H9 (cell line): Measurements from ENCODE around the gene ZNF526. TPM values are rescaled to one million over a fixed set of nuclear protein-coding genes. Genes with fewer than 3 reads are reported as not detected.

Source experiments
- DNase-seq: peaks from one replicate; pipeline ENCODE4 v3.0.0-alpha.2; 2017
- H2AFZ ChIP-seq: one replicate; pipeline ENCODE4 v1.6.1; 2013; ENCODE audit warnings: mild to moderate bottlenecking, low read length, control low read depth, moderate library complexity
- H2AK5ac ChIP-seq: 2 replicates; pipeline ENCODE4 v1.6.1; 2013; ENCODE audit warnings: low read length, control low read depth, mixed read lengths; ENCODE audit not compliant: insufficient read length
- H2BK120ac ChIP-seq: one replicate; pipeline ENCODE4 v1.6.1; 2013; ENCODE audit warnings: low read depth, mild to moderate bottlenecking, low read length, control low read depth, inconsistent platforms; ENCODE audit not compliant: poor library complexity, severe bottlenecking
- H2BK12ac ChIP-seq: 2 replicates; pipeline ENCODE4 v1.6.1; 2013; ENCODE audit warnings: low read length, control low read depth, mixed read lengths, low read depth; ENCODE audit not compliant: insufficient read length
- H2BK15ac ChIP-seq: 2 replicates; pipeline ENCODE4 v1.6.1; 2013; ENCODE audit warnings: low read depth, low read length, control low read depth
- H2BK20ac ChIP-seq: one replicate; pipeline ENCODE4 v1.6.1; 2013; ENCODE audit warnings: low read depth, mild to moderate bottlenecking, low read length, control low read depth, inconsistent platforms; ENCODE audit not compliant: poor library complexity, severe bottlenecking
- H2BK5ac ChIP-seq: 2 replicates; pipeline ENCODE4 v1.6.1; 2013; ENCODE audit warnings: low read length, control low read depth, mixed read lengths; ENCODE audit not compliant: insufficient read length
- H3K14ac ChIP-seq: 2 replicates; pipeline ENCODE4 v1.6.1; 2013; ENCODE audit warnings: low read length, control low read depth; ENCODE audit not compliant: insufficient read depth
- H3K18ac ChIP-seq: 2 replicates; pipeline ENCODE4 v1.6.1; 2013; ENCODE audit warnings: low read depth, mild to moderate bottlenecking, mixed read lengths, low read length, control low read depth; ENCODE audit not compliant: insufficient read length
- H3K23ac ChIP-seq: 2 replicates; pipeline ENCODE4 v1.6.1; 2013; ENCODE audit warnings: low read length, control low read depth, mixed read lengths, low read depth; ENCODE audit not compliant: insufficient read length
- H3K23me2 ChIP-seq: 2 replicates; pipeline ENCODE4 v1.6.1; 2013; ENCODE audit warnings: low read depth, mild to moderate bottlenecking, mixed read lengths, low read length, control low read depth; ENCODE audit not compliant: insufficient read length, poor library complexity, severe bottlenecking
- H3K27ac ChIP-seq: 2 replicates; pipeline ENCODE4 v1.5.1; 2013; ENCODE audit warnings: low read length, control low read depth, mixed read lengths, low read depth; ENCODE audit not compliant: insufficient read length
- H3K27me3 ChIP-seq: 2 replicates; pipeline ENCODE4 v1.6.1; 2013; ENCODE audit warnings: low read length, control low read depth, inconsistent platforms; ENCODE audit not compliant: insufficient read depth
- H3K4ac ChIP-seq: 2 replicates; pipeline ENCODE4 v1.6.1; 2013; ENCODE audit warnings: low read depth, mild to moderate bottlenecking, control low read depth, inconsistent platforms, low read length, moderate library complexity
- H3K4me1 ChIP-seq: 2 replicates; pipeline ENCODE4 v1.6.1; 2013; ENCODE audit warnings: low read length, control low read depth, inconsistent platforms; ENCODE audit not compliant: insufficient read depth
- H3K4me2 ChIP-seq: 2 replicates; pipeline ENCODE4 v1.6.1; 2013; ENCODE audit warnings: low read length, control low read depth, mixed read lengths; ENCODE audit not compliant: insufficient read length, insufficient read depth
- H3K56ac ChIP-seq: 2 replicates; pipeline ENCODE4 v1.6.1; 2013; ENCODE audit warnings: low read depth, mild to moderate bottlenecking, mixed read lengths, low read length, control low read depth; ENCODE audit not compliant: insufficient read length
- H3K79me1 ChIP-seq: 2 replicates; pipeline ENCODE4 v1.6.1; 2013; ENCODE audit warnings: low read depth, mild to moderate bottlenecking, moderate library complexity, low read length, control low read depth, inconsistent platforms; ENCODE audit not compliant: insufficient read depth, poor library complexity, severe bottlenecking
- H3K79me2 ChIP-seq: 2 replicates; pipeline ENCODE4 v1.6.1; 2013; ENCODE audit warnings: low read length, control low read depth, inconsistent platforms; ENCODE audit not compliant: insufficient read depth
- H3K9ac ChIP-seq: 2 replicates; pipeline ENCODE4 v1.6.1; 2013; ENCODE audit warnings: low read length, control low read depth, mixed read lengths; ENCODE audit not compliant: insufficient read length; ENCODE audit errors: extremely low read depth
- H3K9me3 ChIP-seq: one replicate; pipeline ENCODE4 v1.6.1; 2013; ENCODE audit warnings: low read depth, low read length, inconsistent platforms; ENCODE audit not compliant: control insufficient read depth
- H3T11ph ChIP-seq: one replicate; pipeline ENCODE4 v1.6.1; 2013; ENCODE audit warnings: mild to moderate bottlenecking, low read length, control low read depth, inconsistent platforms
- H4K20me1 ChIP-seq: one replicate; pipeline ENCODE4 v1.6.1; 2013; ENCODE audit not compliant: control insufficient read depth, insufficient read length, insufficient read depth
- H4K5ac ChIP-seq: 2 replicates; pipeline ENCODE4 v1.6.1; 2013; ENCODE audit warnings: low read depth, mild to moderate bottlenecking, mixed read lengths, low read length, control low read depth; ENCODE audit not compliant: insufficient read length
- H4K8ac ChIP-seq: replicated peaks from 2 replicates; pipeline ENCODE4 v1.6.1; 2013; ENCODE audit warnings: low read length, control low read depth, mixed read lengths, low read depth; ENCODE audit not compliant: insufficient read length
- H4K91ac ChIP-seq: 2 replicates; pipeline ENCODE4 v1.6.1; 2013; ENCODE audit warnings: low read depth, mild to moderate bottlenecking, moderate library complexity, mixed read lengths, low read length, control low read depth; ENCODE audit not compliant: insufficient read length
- H3K27ac Mint-ChIP-seq, 3 experiments: 2 replicates in 2 of 3; 3 replicates in 1 of 3; pipeline ENCODE4 v1.8.0; 2020 to 2021; ENCODE audit warnings: mixed read lengths in 3 of 3, mild to moderate bottlenecking in 1 of 3, moderate library complexity in 1 of 3
- H3K27me3 Mint-ChIP-seq: 2 replicates; pipeline ENCODE4 v1.8.0; 2021; ENCODE audit warnings: low read depth, mild to moderate bottlenecking, moderate library complexity, mixed read lengths
- H3K36me3 Mint-ChIP-seq, 3 experiments: 2 replicates in 2 of 3; 3 replicates in 1 of 3; pipeline ENCODE4 v1.8.0; 2020 to 2021; ENCODE audit warnings: low read depth in 3 of 3, mixed read lengths in 3 of 3; ENCODE audit not compliant: insufficient read depth in 1 of 3
- H3K4me1 Mint-ChIP-seq, 2 experiments: 2 replicates each; pipeline ENCODE4 v1.8.0; 2020; ENCODE audit warnings: mixed read lengths in 2 of 2
- H3K4me3 Mint-ChIP-seq, 2 experiments: 2 replicates in 1 of 2; 3 replicates in 1 of 2; pipeline ENCODE4 v1.8.0; 2020 to 2021; ENCODE audit warnings: mild to moderate bottlenecking in 2 of 2, mixed read lengths in 2 of 2, moderate library complexity in 1 of 2
- H3K9me3 Mint-ChIP-seq, 2 experiments: 2 replicates in 1 of 2; 3 replicates in 1 of 2; pipeline ENCODE4 v1.8.0; 2020; ENCODE audit warnings: mild to moderate bottlenecking in 2 of 2, mixed read lengths in 2 of 2, moderate library complexity in 1 of 2
- WGBS: extraction: QIAGEN DNeasy Blood & Tissue Kit; methylation state at CpG from one replicate; pipeline ENCODE4 v1.1.7; 2013; ENCODE audit warnings: missing lambda C conversion rate, low lambda C conversion rate, mixed read lengths; ENCODE audit not compliant: insufficient read length; ENCODE audit errors: extremely low coverage; 5-methylcytosine and 5-hydroxymethylcytosine counted together
- total RNA-seq: library from RNA; stranded (reverse); gene quantifications from 2 replicates; pipeline ENCODE4 v1.2.1, GENCODE V29; 2021
- TF ChIP-seq, protein P1 (sequence below): fragments of 200-600 bp; sonication (generic); conservative IDR thresholded peaks from 3 replicates; pipeline ENCODE4 v1.8.0; 2021; ENCODE audit warnings: antibody characterized with exemption, mild to moderate bottlenecking

The ZNF526 gene
- total RNA-seq, 1 experiment from 2014 or later, result 20.5 TPM

- peaks cover 11 to 23% of the 10 kb centered on the region in 2 experiments for H3K4me1 Mint-ChIP-seq
- no peaks in the 10 kb centered on the region for H3K79me2 ChIP-seq
- no peak overlapping the region for H2BK5ac ChIP-seq
- H3T11ph ChIP-seq, result no peak overlapping the region
- H3K27ac ChIP-seq, result no peak overlapping the region
- H3K27me3 ChIP-seq, result peaks cover 42% of the 10 kb centered on the region
- H2BK120ac ChIP-seq, result no peak overlapping the region
- H3K18ac ChIP-seq, result no peak overlapping the region
- peaks cover 51% of the 10 kb centered on the region for H3K27me3 Mint-ChIP-seq
- no peak overlapping the region for H3K56ac ChIP-seq
- H3K9me3 ChIP-seq, result no peaks in the 10 kb centered on the region
- DNase-seq, result peak; percentile 79
- no peaks in the 10 kb centered on the region for H3K79me1 ChIP-seq
- H3K14ac ChIP-seq, result no peak overlapping the region; the same call in 1 of the 2 replicates
- TF ChIP-seq, protein P1, sequence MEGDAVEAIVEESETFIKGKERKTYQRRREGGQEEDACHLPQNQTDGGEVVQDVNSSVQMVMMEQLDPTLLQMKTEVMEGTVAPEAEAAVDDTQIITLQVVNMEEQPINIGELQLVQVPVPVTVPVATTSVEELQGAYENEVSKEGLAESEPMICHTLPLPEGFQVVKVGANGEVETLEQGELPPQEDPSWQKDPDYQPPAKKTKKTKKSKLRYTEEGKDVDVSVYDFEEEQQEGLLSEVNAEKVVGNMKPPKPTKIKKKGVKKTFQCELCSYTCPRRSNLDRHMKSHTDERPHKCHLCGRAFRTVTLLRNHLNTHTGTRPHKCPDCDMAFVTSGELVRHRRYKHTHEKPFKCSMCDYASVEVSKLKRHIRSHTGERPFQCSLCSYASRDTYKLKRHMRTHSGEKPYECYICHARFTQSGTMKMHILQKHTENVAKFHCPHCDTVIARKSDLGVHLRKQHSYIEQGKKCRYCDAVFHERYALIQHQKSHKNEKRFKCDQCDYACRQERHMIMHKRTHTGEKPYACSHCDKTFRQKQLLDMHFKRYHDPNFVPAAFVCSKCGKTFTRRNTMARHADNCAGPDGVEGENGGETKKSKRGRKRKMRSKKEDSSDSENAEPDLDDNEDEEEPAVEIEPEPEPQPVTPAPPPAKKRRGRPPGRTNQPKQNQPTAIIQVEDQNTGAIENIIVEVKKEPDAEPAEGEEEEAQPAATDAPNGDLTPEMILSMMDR, result peak; percentile 59
- H3K27ac Mint-ChIP-seq, result no peak overlapping the region
- H3K4ac ChIP-seq, result no peak overlapping the region
- no peaks in the 10 kb centered on the region for H3K36me3 Mint-ChIP-seq
- WGBS, result no CpG with 5 or more reads among the region's 66 CpGs
- no peak overlapping the region for H4K91ac ChIP-seq
- no peak overlapping the region for H2AK5ac ChIP-seq
- H2BK15ac ChIP-seq, result no peak overlapping the region
- no peaks in the 10 kb centered on the region for H3K9me3 Mint-ChIP-seq
- H4K20me1 ChIP-seq, result no peaks in the 10 kb centered on the region
- no peak overlapping the region for H2AFZ ChIP-seq
- no peak overlapping the region for H2BK20ac ChIP-seq
- H4K8ac ChIP-seq, result no peak overlapping the region
- no peak overlapping the region for H3K23ac ChIP-seq
- H3K4me2 ChIP-seq, result peak overlapping the region; percentile 44
- no peak overlapping the region for H3K4me3 Mint-ChIP-seq
- H3K4me1 ChIP-seq, result no peaks in the 10 kb centered on the region
- H2BK12ac ChIP-seq, result no peak overlapping the region
- H3K23me2 ChIP-seq, result peaks cover 14% of the 10 kb centered on the region
- H4K5ac ChIP-seq, result no peak overlapping the region
- no peak overlapping the region for H3K9ac ChIP-seq
Observed at GRCh38 chr19:42176990-42177685, 43.0 kb upstream of the ZNF526 start.
